Heart left ventricle (tissue), 13 donors: Measurements from ENCODE around the gene PDCD6IP.

Experiments
- POLR2A ChIP-seq, 2 donors: fragments of 450-650 bp; IDR thresholded peaks; one replicate each; pipeline ENCODE4 v1.6.1; 2017; ENCODE audit warnings: antibody characterized with exemption in 2 of 2, mild to moderate bottlenecking in 2 of 2, moderate library complexity in 2 of 2
- TF ChIP-seq, protein P1 (sequence below), 12 donors: fragments of 200-600 bp; sonication (generic) in 4 of 12; IDR thresholded peaks; one replicate each; pipeline versions ENCODE4 v1.5.0 to v1.8.0; 2018 to 2022; ENCODE audit warnings: antibody characterized with exemption in 12 of 12, mild to moderate bottlenecking in 5 of 12
- donor health status: ischemic (EF 13 %, LVEDD 7.1; RV severe dilation, severe dysfunction).
- donor health status: DM: no; HTN: yes; CAD: no.
- donor health status: DM: no; HTN: no; CAD: no.
- donor health status: ischemic (EF 25% LVEDD 6.9; RV normal size, moderate dysfunction).
- donor health status: ischemic (EF 25% LVEDD 5.7; RV mildly dilated, moderate dysfunction).
- donor health status: ischemic (EF 35%, LVEDD 5.7; RV mildly dilated, moderate dysfunction).
- donor health status: nonischemic (EF 11% LVEDD 7.7; RV severe dilation, severe dysfunction).
- donor health status: DM: yes; HTN: yes; CAD: no.
- donor health status: PGD.
- donor health status: ischemic (EF 29% LVEDD 5.4; RV normal size, mild dysfunction).
- donor health status: nonischemic (EF 23%, LVEDD 6.1; RV moderate dilation, normal function).

DNA sequence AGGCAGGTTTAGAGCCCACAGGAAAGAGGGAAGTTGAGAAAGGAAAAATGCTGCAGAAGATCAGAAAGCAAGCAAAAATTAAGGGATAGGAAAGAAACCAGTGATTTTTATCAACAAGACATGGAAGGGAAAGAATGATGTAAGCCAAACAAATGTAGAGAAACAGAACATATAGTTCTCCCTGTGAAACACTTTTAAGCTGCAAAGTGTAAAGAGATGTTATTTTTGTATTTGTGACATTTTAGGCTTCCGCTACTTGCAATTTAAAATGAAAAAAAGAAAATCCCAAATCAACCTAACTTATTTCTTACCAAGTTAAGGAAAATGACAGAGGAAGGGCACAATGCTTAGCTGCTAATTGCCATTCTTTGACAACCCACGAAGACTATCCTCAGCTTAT is 111.6 kb downstream of the PDCD6IP start:
- TF ChIP-seq POLR2A (IDR thresholded peaks at IDR 0.05): no peak
- TF ChIP-seq, protein P1, sequence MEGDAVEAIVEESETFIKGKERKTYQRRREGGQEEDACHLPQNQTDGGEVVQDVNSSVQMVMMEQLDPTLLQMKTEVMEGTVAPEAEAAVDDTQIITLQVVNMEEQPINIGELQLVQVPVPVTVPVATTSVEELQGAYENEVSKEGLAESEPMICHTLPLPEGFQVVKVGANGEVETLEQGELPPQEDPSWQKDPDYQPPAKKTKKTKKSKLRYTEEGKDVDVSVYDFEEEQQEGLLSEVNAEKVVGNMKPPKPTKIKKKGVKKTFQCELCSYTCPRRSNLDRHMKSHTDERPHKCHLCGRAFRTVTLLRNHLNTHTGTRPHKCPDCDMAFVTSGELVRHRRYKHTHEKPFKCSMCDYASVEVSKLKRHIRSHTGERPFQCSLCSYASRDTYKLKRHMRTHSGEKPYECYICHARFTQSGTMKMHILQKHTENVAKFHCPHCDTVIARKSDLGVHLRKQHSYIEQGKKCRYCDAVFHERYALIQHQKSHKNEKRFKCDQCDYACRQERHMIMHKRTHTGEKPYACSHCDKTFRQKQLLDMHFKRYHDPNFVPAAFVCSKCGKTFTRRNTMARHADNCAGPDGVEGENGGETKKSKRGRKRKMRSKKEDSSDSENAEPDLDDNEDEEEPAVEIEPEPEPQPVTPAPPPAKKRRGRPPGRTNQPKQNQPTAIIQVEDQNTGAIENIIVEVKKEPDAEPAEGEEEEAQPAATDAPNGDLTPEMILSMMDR (IDR thresholded peaks at IDR 0.05): no peak
